Keratinocyte (primary cell): ENCODE measurements around the gene PXDC1. TPM values are rescaled to one million over a fixed set of nuclear protein-coding genes. Genes with fewer than 3 reads are reported as not detected.

ENCODE experiments used
- DNase-seq: peaks from one replicate; pipeline ENCODE4 v3.0.0-alpha.2; 2011; ENCODE audit warnings: low read depth, missing footprints, low spot score
- FAIRE-seq: peaks from 2 replicates; lab custom pipeline; 2011; peaks lifted over from hg19 to GRCh38; lab: Jason Lieb, UNC
- H2AFZ ChIP-seq: 2 replicates; pipeline ENCODE4 v1.6.0; 2012; ENCODE audit warnings: low read length, control low read depth, inconsistent platforms; ENCODE audit not compliant: control insufficient read depth
- H3K27ac ChIP-seq: 2 replicates; pipeline ENCODE4 v1.5.1; 2011; ENCODE audit warnings: low read length; ENCODE audit not compliant: control insufficient read depth, insufficient read depth
- H3K27me3 ChIP-seq: 3 replicates; pipeline ENCODE4 v1.6.0; 2011; ENCODE audit warnings: low read length; ENCODE audit not compliant: control insufficient read depth, insufficient read depth; ENCODE audit errors: extremely low read depth
- H3K36me3 ChIP-seq, 2 experiments: 2 replicates in 1 of 2; 3 replicates in 1 of 2; pipeline ENCODE4 v1.5.1; 2011; ENCODE audit warnings: low read length in 2 of 2, mild to moderate bottlenecking in 1 of 2; ENCODE audit not compliant: control insufficient read depth in 2 of 2, insufficient read depth in 2 of 2; ENCODE audit errors: extremely low read depth in 1 of 2
- H3K4me1 ChIP-seq: 3 replicates; pipeline ENCODE4 v1.5.1; 2011; ENCODE audit warnings: low read length; ENCODE audit not compliant: control insufficient read depth, insufficient read depth; ENCODE audit errors: extremely low read depth
- H3K4me2 ChIP-seq: 3 replicates; pipeline ENCODE4 v1.6.0; 2011; ENCODE audit warnings: low read depth, low read length; ENCODE audit not compliant: control insufficient read depth, insufficient read depth; ENCODE audit errors: extremely low read depth
- H3K4me3 ChIP-seq, 3 experiments: fragments of 200-600 bp in 1 of 3; sonication (generic) in 1 of 3; 2 replicates in 2 of 3; 3 replicates in 1 of 3; pipeline ENCODE4 v1.5.1; 2011 to 2016; ENCODE audit warnings: low read length in 3 of 3, mild to moderate bottlenecking in 3 of 3, control low read depth in 2 of 3, inconsistent platforms in 1 of 3, low read depth in 1 of 3, mixed read lengths in 1 of 3, mixed run types in 1 of 3, moderate library complexity in 1 of 3; ENCODE audit not compliant: control insufficient read depth in 2 of 3, insufficient read depth in 2 of 3; ENCODE audit errors: extremely low read depth in 1 of 3
- H3K79me2 ChIP-seq: 2 replicates; pipeline ENCODE4 v1.6.0; 2012; ENCODE audit warnings: low read length; ENCODE audit not compliant: control insufficient read depth, insufficient read depth
- H3K9ac ChIP-seq: 3 replicates; pipeline ENCODE4 v1.6.0; 2011; ENCODE audit warnings: low read length; ENCODE audit not compliant: control insufficient read depth, insufficient read depth; ENCODE audit errors: extremely low read depth
- H3K9me1 ChIP-seq: 3 replicates; pipeline ENCODE4 v1.6.0; 2011; ENCODE audit warnings: low read length; ENCODE audit not compliant: control insufficient read depth, insufficient read depth; ENCODE audit errors: extremely low read depth
- H3K9me3 ChIP-seq: 2 replicates; pipeline ENCODE4 v1.5.1; 2012; ENCODE audit warnings: low read depth, low read length; ENCODE audit not compliant: control insufficient read depth
- H4K20me1 ChIP-seq: 3 replicates; pipeline ENCODE4 v1.6.0; 2011; ENCODE audit warnings: low read length; ENCODE audit not compliant: control insufficient read depth, insufficient read depth; ENCODE audit errors: extremely low read depth
- EZH2 ChIP-seq: IDR thresholded peaks from one replicate; pipeline ENCODE4 v1.6.1; 2012; ENCODE audit warnings: inconsistent platforms, mild to moderate bottlenecking, low read length, moderate library complexity
- dilution Hi-C: fragments of 300-500 bp; cut with MboI; formaldehyde crosslinking; loops from one replicate; pipeline ENCODE4 v1.7.0; 2020; ENCODE audit warnings: low sequenced_read_pairs; ENCODE audit not compliant: extremely low pct_ligation_motif_present
- polyA plus RNA-seq, 5 experiments: library from polyadenylated mRNA; depleted of rRNA in 3 of 5; stranded (reverse) in 3 of 5; stranded (forward) in 1 of 5; unstranded in 1 of 5; fragments of >200 nt; gene quantifications; 1 replicate in 1 of 5; 2 replicates in 3 of 5; 3 replicates in 1 of 5; pipeline versions ENCODE4 v1.2.1 to v1.2.3, GENCODE V29; 2011 to 2012; ENCODE audit warnings: missing spikeins in 2 of 5, low read depth in 1 of 5, low replicate concordance in 1 of 5
- TF ChIP-seq, protein P1 (sequence below), 3 experiments: IDR thresholded peaks in 1 of 3; conservative IDR thresholded peaks in 1 of 3; optimal IDR thresholded peaks in 1 of 3; 2 replicates in 2 of 3; 3 replicates in 1 of 3; pipeline versions ENCODE3 to v1.5.1; 2011; ENCODE audit warnings: low read length in 3 of 3, mild to moderate bottlenecking in 3 of 3, moderate library complexity in 2 of 3, control low read depth in 1 of 3, inconsistent platforms in 1 of 3; ENCODE audit not compliant: insufficient read depth in 2 of 3; ENCODE audit errors: extremely low read depth in 1 of 3

Gene PXDC1
- polyA plus RNA-seq, 1 donor (not counting 4 experiments of a cell fraction or from before 2014, with no cell fraction given), result 17.1 TPM

GRCh38 chr6:3741477-3741871 is 10.0 kb downstream of the PXDC1 start:
- H3K27ac ChIP-seq, result no peak overlapping the region
- peaks cover 96% of the 10 kb centered on the region for H3K79me2 ChIP-seq
- DNase-seq (no peak), FAIRE-seq (no peak)
- peaks cover 12% of the 10 kb centered on the region for H3K4me1 ChIP-seq
- no peak overlapping the region for H3K4me2 ChIP-seq
- no peak for TF ChIP-seq EZH2
- TF ChIP-seq, protein P1, sequence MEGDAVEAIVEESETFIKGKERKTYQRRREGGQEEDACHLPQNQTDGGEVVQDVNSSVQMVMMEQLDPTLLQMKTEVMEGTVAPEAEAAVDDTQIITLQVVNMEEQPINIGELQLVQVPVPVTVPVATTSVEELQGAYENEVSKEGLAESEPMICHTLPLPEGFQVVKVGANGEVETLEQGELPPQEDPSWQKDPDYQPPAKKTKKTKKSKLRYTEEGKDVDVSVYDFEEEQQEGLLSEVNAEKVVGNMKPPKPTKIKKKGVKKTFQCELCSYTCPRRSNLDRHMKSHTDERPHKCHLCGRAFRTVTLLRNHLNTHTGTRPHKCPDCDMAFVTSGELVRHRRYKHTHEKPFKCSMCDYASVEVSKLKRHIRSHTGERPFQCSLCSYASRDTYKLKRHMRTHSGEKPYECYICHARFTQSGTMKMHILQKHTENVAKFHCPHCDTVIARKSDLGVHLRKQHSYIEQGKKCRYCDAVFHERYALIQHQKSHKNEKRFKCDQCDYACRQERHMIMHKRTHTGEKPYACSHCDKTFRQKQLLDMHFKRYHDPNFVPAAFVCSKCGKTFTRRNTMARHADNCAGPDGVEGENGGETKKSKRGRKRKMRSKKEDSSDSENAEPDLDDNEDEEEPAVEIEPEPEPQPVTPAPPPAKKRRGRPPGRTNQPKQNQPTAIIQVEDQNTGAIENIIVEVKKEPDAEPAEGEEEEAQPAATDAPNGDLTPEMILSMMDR (optimal IDR thresholded peaks at IDR 0.05 in 1 of 3, IDR thresholded peaks at IDR 0.05 in 1 of 3, conservative IDR thresholded peaks at IDR 0.05 in 1 of 3; ENCODE audit: extremely low read depth in 1 of 3, insufficient read depth in 2 of 3, low read length in 3 of 3), result no peak
- peaks cover 15% of the 10 kb centered on the region for H4K20me1 ChIP-seq
- dilution Hi-C loops, result no loop called here
- no peak overlapping the region for H3K4me3 ChIP-seq
- peaks cover 21 to 47% of the 10 kb centered on the region in 2 experiments for H3K36me3 ChIP-seq
- H3K9me3 ChIP-seq, result no peaks in the 10 kb centered on the region
- H3K27me3 ChIP-seq, result no peaks in the 10 kb centered on the region
- H3K9me1 ChIP-seq, result no peaks in the 10 kb centered on the region
- H2AFZ ChIP-seq, result no peak overlapping the region
- no peak overlapping the region for H3K9ac ChIP-seq

- H2AFZ ChIP-seq, result no peak overlapping the region
- DNase-seq (no peak), FAIRE-seq (no peak)
- H3K4me3 ChIP-seq, result no peak overlapping the region
- H3K79me2 ChIP-seq, result peaks cover 96% of the 10 kb centered on the region
- H3K4me2 ChIP-seq, result no peak overlapping the region
- no peaks in the 10 kb centered on the region for H3K27me3 ChIP-seq
- peaks cover 12% of the 10 kb centered on the region for H3K4me1 ChIP-seq
- H3K9me1 ChIP-seq, result no peaks in the 10 kb centered on the region
- H3K9ac ChIP-seq, result no peak overlapping the region
- H3K9me3 ChIP-seq, result no peaks in the 10 kb centered on the region
- no peak overlapping the region for H3K27ac ChIP-seq
- TF ChIP-seq, protein P1 (optimal IDR thresholded peaks at IDR 0.05 in 1 of 3, IDR thresholded peaks at IDR 0.05 in 1 of 3, conservative IDR thresholded peaks at IDR 0.05 in 1 of 3; ENCODE audit: extremely low read depth in 1 of 3, insufficient read depth in 2 of 3, low read length in 3 of 3), result no peak
- TF ChIP-seq EZH2, result no peak
- dilution Hi-C loops, result no loop called here
- H4K20me1 ChIP-seq, result peaks cover 15% of the 10 kb centered on the region
- peaks cover 25 to 48% of the 10 kb centered on the region in 2 experiments for H3K36me3 ChIP-seq
These were observed 10.7 kb downstream of the PXDC1 start for GRCh38 chr6:3740551-3741476.
